GM12892 (cell line): ENCODE data around the gene RXRB. TPM values are rescaled to one million over a fixed set of nuclear protein-coding genes. Genes with fewer than 3 reads are reported as not detected.

Experiments
- DNase-seq: peaks from one replicate; pipeline ENCODE4 v3.0.0; 2011; ENCODE audit not compliant: insufficient read length
- FAIRE-seq: peaks from 2 replicates; lab custom pipeline; 2011; peaks lifted over from hg19 to GRCh38; lab: Jason Lieb, UNC
- POLR2A ChIP-seq: IDR thresholded peaks from 2 replicates; pipeline ENCODE4 v1.6.1; 2011; ENCODE audit warnings: low read depth, low read length, control low read depth
- POLR2AphosphoS5 ChIP-seq: IDR thresholded peaks from 2 replicates; pipeline ENCODE4 v1.6.1; 2011; ENCODE audit warnings: low read depth, low read length, control low read depth
- TAF1 ChIP-seq: IDR thresholded peaks from 2 replicates; pipeline ENCODE4 v1.6.1; 2011; ENCODE audit warnings: low read depth, mild to moderate bottlenecking, control low read depth, low read length, borderline replicate concordance
- polyA plus RNA-seq: library from polyadenylated mRNA; unstranded; fragments of >200 nt; gene quantifications from one replicate; pipeline ENCODE4 v1.2.1, GENCODE V29; 2012; ENCODE audit warnings: missing spikeins, inconsistent platforms; ENCODE audit not compliant: missing spikeins

The RXRB gene
- polyA plus RNA-seq: 22.8 TPM

DNA sequence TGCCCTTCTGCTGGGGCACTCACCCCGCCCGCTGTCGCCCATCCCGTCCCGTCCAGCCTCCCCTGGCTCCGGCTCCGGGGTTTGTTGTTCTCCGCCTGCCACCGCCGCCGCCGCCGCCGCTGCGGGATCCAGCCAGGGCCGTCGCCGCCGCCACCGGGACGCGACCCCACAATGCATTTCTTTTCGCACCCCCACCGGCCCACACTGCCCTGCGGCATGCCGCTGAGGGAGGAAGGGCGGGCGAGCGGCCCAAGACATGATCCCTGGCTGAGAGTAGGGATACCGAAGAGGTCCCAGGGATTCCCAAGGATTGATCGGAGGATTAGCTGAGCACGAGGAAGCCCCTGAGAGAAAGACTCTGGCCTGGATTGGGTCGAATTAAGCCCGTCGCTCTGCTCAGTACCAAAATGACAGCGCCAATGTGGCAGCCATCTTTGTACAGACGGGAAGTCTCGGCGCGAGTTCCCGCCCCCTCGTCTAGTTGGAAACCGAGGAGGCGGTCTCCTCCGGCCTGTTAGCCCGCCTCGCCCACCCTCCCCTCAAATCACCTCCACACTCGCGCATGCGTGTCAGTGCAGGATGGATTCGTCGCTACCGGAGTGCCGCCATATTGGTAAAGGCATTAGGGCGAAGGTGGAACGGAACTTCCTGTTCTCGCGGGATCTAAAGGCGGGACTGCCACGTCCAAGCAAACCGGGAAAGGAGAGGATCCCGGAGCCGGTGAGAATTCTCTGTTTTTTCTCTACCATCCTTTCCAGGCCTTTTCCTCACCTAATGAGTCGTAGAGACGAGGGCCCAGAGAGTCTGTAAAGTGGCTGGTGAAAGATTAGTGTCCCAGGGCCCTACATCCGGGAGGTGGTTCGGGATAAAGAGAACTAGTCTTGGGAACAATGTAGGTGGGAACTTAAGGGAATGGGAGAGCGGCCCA, at the start of gene RXRB, which contains the start of gene SLC39A7:
TSS of gene RXRB (minus strand) at position 447 of the 928 bp plus-strand sequence. CDS start at position 258, 189 bp downstream.
TSS of gene SLC39A7 (plus strand) at position 649 of the 928 bp plus-strand sequence. CDS start 379 bp downstream, outside the sequence.
- TF ChIP-seq POLR2A: peak; percentile 93
- TF ChIP-seq TAF1: peak; percentile 78
- TF ChIP-seq POLR2AphosphoS5: peak; percentile 92
- DNase-seq (peak; percentile 95), FAIRE-seq (peak; percentile 88)

DNA sequence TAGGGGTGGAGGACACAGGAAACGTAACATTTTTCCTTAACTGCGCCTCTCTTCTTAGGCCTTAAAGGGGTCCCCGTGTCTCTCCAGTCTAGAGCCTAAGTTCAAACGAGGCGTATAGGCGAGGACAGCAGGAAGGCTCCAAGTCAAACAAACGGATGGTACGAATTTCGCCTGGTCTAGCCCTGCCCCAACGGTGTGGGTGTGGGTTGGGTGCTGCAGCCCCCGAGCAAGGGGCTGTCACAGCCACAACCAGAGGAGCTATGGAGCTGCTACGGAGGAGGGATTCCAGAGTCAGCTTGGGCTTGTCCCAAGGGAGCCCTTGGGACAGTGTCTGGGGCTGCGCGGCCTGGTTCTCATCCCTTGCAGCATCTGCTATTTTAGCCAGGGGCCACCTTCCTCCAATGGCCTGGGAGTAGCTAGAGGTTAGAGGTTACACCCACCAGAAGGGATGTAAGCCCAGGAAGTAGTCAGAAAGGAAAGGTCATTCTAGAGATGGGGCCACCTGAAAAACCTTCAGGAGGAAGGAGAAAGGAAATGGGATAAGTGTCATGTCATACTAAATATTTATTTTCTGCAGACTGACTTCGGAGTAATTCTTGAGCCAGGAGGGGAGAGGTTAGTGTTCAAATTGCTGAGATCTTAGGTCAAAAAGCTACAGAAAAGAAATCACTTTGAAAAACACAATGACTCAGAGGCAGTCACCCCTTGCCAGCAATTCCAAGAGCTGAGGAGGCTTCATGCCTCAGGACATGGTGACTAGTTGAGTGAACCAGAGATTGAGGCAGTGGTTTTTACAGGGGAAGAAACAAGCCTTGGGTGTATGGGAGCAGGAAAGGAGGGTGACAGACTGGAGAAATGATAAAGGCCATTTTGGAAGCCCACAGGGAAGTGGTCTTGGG, 49.5 kb upstream of the RXRB start:
- DNase-seq (no peak), FAIRE-seq (no peak)
- no peak for TF ChIP-seq TAF1
- TF ChIP-seq POLR2A: no peak
- TF ChIP-seq POLR2AphosphoS5: no peak

DNA sequence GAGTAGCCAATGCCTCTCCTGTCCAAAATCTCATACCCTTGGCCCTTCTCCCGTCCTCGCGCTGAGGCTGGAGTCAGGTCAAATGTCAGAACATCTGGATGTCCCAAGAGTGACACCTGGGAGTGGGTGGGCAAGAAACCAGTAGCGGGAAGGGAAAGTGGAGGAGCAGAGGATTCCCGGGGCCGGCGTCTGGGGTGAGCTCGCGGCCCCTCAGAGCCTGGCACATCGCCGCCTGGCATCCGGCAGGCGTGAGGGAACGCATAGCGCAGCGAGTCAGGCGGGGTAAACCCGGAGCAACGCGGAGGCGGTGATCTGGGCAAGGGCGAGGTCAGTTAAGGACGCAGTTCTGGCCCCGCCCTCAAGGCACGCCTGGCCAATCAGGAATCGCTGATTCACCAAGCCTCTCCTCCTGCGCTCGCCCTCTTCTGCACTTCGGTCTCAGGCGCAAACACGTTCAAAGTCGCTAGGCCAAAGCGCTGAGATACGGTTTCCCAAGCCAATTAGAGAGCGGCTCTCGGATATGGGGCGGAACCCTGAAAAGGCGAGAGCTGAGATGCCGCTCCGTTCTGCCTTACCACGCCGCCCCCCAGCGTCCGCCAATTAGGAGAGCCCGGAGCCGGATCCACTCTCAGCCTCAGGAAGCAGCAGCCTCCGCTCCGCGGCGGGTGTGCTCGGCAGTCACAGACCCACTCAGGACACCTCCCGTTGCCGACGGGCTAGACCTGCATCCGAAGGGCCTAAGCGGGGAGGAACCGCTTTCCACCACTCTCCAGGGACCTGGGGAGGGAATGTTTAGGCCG, 48.7 kb upstream of the RXRB start:
- FAIRE-seq (peak; percentile 98), DNase-seq (peak; percentile 80)
- TF ChIP-seq POLR2A: peak; percentile 96
- TF ChIP-seq POLR2AphosphoS5: peak; percentile 94
- peak; percentile 56; the same call in 1 of the 2 replicates for TF ChIP-seq TAF1

- no peak for FAIRE-seq
- no peak for TF ChIP-seq TAF1
- TF ChIP-seq POLR2A: no peak
- no peak for TF ChIP-seq POLR2AphosphoS5
- DNase-seq: no peak
These were observed 48.1 kb upstream of the RXRB start for GRCh38 chr6:33248643-33248931.

- peak; percentile 92 for FAIRE-seq
- peak; percentile 66 for DNase-seq
- TF ChIP-seq POLR2A: no peak
- no peak for TF ChIP-seq TAF1
- TF ChIP-seq POLR2AphosphoS5: no peak
These were observed 47.6 kb upstream of the RXRB start for GRCh38 chr6:33247977-33248642.

DNA sequence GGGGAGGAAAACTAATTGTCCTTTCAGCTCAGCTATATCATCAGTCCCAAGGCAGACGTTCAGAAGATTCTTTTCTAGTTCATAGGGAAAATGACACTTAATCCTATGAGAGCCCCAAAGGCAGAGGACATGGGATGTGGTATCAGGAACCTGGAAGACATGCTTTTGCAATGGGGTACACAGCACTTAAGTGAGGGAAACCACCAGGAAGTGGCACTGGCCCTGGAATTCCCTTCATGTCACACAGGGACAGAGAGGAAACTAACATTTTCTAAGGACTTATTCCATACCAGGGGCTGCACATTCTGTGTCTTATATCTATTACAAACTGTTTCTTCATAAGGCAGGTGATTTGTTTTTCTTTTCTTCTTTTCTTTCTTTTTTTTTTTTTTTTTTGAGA, 43.0 kb upstream of the RXRB start:
- FAIRE-seq: no peak
- TF ChIP-seq POLR2AphosphoS5 (no peak), POLR2A (no peak), TAF1 (no peak)

DNA sequence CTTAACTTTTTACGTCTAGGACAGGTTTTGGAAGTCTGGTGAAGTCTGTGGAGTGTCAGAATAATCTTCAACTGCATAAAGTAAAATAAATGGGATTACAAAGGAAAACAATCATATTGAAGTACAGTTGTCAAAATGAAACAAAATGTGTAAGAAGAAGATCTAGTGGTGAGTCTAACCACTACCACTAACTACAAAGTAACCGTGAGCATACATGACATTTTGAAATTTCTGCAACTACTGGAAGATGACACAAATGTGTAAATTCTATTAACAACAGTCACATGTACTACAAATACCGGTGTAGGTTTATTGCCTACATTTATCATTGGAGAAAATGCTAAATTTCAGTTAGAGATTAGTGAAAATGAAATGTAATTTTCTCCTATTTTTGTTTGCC, 41.5 kb upstream of the RXRB start:
- DNase-seq: no peak
- FAIRE-seq: no peak
- TF ChIP-seq POLR2AphosphoS5: no peak
- no peak for TF ChIP-seq POLR2A
- no peak for TF ChIP-seq TAF1

More for the DNA sequence above, 43.0 kb upstream of the RXRB start:
- DNase-seq: no peak

GRCh38 chr6:33237741-33238140, 37.3 kb upstream of the RXRB start:
- no peak for FAIRE-seq
- no peak for DNase-seq
- TF ChIP-seq TAF1 (no peak), POLR2A (no peak), POLR2AphosphoS5 (no peak)

- DNase-seq (no peak), FAIRE-seq (no peak)
- TF ChIP-seq POLR2A (no peak), TAF1 (no peak), POLR2AphosphoS5 (no peak)
These were observed 36.4 kb upstream of the RXRB start for GRCh38 chr6:33236852-33237251.

DNA sequence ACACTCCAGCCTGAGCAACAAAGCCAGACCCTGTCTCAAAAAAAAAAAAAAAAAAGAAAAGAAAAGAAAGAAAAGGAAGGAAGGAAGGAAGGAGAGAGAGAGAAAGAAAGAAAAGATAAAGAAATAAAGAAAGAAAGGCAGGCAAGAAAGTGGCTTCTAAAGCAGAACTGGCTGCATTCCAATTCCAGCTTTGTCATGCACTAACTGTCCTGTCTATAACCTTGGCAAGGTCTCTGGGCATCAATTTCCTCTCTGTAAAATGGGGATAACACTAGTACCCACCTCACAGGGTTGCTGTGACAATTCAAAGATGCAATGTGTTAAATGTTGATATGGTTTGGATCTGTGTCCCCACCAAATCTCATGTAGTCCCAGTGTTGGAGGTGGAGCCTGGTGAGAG, 35.9 kb upstream of the RXRB start:
- no peak for TF ChIP-seq POLR2AphosphoS5
- no peak for TF ChIP-seq TAF1
- no peak for TF ChIP-seq POLR2A
- FAIRE-seq: no peak

More for the DNA sequence above, 35.9 kb upstream of the RXRB start:
- DNase-seq: no peak
